NCI-H526 treated with DMSO at 0.1 percent for 48 hours (cell line): Measurements from ENCODE around the gene CDK5RAP3.
"Not testable (repeated sequence)": the region's sequence is repeated elsewhere in the genome, so short reads cannot be mapped to it uniquely, and the experiment has no call there.

Experiments used
- DNase-seq: peaks from one replicate; lab custom pipeline; 2025; lab: John Stamatoyannopoulos, UW

Gene CDK5RAP3

GRCh38 chr17:47970725-47971499 lies at the start of gene CDK5RAP3:
TSS of gene CDK5RAP3 (plus strand) at chr17:47971113. CDS start at chr17:47971147, 34 bp downstream.
- DNase-seq: peak; percentile 99

GRCh38 chr17:47924785-47925677 lies 45.9 kb upstream of the CDK5RAP3 start:
- DNase-seq: no peak

- no peak for DNase-seq
Measured at GRCh38 chr17:47925678-47925988, 45.3 kb upstream of the CDK5RAP3 start.

- DNase-seq: no peak
Measured at GRCh38 chr17:47927821-47928400, 43.0 kb upstream of the CDK5RAP3 start.

- DNase-seq: no peak
Measured at GRCh38 chr17:47928415-47928814, 42.5 kb upstream of the CDK5RAP3 start.

- DNase-seq: no peak
Measured at GRCh38 chr17:47929218-47930000, 41.5 kb upstream of the CDK5RAP3 start.

- DNase-seq: no peak
Measured at GRCh38 chr17:47931848-47932247, 39.1 kb upstream of the CDK5RAP3 start.

GRCh38 chr17:47934856-47935255 lies 36.1 kb upstream of the CDK5RAP3 start:
- no peak for DNase-seq

GRCh38 chr17:47935468-47935867 lies 35.4 kb upstream of the CDK5RAP3 start:
- DNase-seq: not testable (repeated sequence)

GRCh38 chr17:47935961-47936360 lies 35.0 kb upstream of the CDK5RAP3 start:
- DNase-seq: no peak

- no peak for DNase-seq
Measured at GRCh38 chr17:47937941-47938340, 33.0 kb upstream of the CDK5RAP3 start.

- DNase-seq: peak; percentile 99
Measured at GRCh38 chr17:47941246-47942095, 29.4 kb upstream of the CDK5RAP3 start, which contains the start of gene PNPO. TSS of gene PNPO (plus strand) at chr17:47941571. CDS start at chr17:47941676, 105 bp downstream.

GRCh38 chr17:47942096-47942510 lies 28.8 kb upstream of the CDK5RAP3 start:
- DNase-seq: no peak

GRCh38 chr17:47942568-47942967 lies 28.3 kb upstream of the CDK5RAP3 start:
- DNase-seq: no peak

- DNase-seq: no peak
Measured at GRCh38 chr17:47945080-47945479, 25.8 kb upstream of the CDK5RAP3 start.

GRCh38 chr17:47945529-47946508 lies 25.1 kb upstream of the CDK5RAP3 start:
- no peak for DNase-seq

- DNase-seq: no peak
Measured at GRCh38 chr17:47946516-47946915, 24.4 kb upstream of the CDK5RAP3 start.

GRCh38 chr17:47946929-47947397 lies 23.9 kb upstream of the CDK5RAP3 start:
- DNase-seq: peak; percentile 52

- DNase-seq: no peak
Measured at GRCh38 chr17:47948706-47949196, 22.2 kb upstream of the CDK5RAP3 start.
